HepG2 (cell line): Measurements from ENCODE around the gene CCDC66. TPM values are rescaled to one million over a fixed set of nuclear protein-coding genes. Genes with fewer than 3 reads are reported as not detected.

ENCODE experiments used
- ATAC-seq: fragments of 200-7000 bp; cut with Tn5 transposase; 3 replicates; pipeline ENCODE4 v1.9.1; 2020; ENCODE audit warnings: mild to moderate bottlenecking, moderate library complexity
- BruUV-seq: library from RNA; stranded (reverse); fragments of 400-500 nt; replicated peaks from 2 replicates; lab custom pipeline; 2021; lab: Mats Ljungman, UMichigan
- CTCF ChIA-PET: fragments of 300-600 bp; formaldehyde crosslinking; extraction: SDS; loops from one replicate; lab custom pipeline; 2021; ENCODE audit warnings: low total read pairs, inconsistent platforms, low intra/inter-chr PET ratio; lab: Yijun Ruan, JAX
- POLR2A ChIA-PET: fragments of 350-600 bp; sonication (Branson Sonifier 250); formaldehyde crosslinking; loops from one replicate; lab custom pipeline; 2020; ENCODE audit warnings: antibody characterized with exemption, inconsistent platforms; lab: Yijun Ruan, JAX
- DNase-seq: peaks from one replicate; pipeline ENCODE4 v3.0.0-alpha.2; 2015; ENCODE audit warnings: low spot score
- FAIRE-seq: peaks from 3 replicates; lab custom pipeline; 2011; peaks lifted over from hg19 to GRCh38; lab: Jason Lieb, UNC
- H2AFZ ChIP-seq: one replicate; pipeline ENCODE4 v1.6.1; 2011; ENCODE audit warnings: low read length, inconsistent platforms
- H3K27ac ChIP-seq: fragments of 300-600 bp; 3 replicates; pipeline ENCODE4 v1.8.0; 2011; ENCODE audit warnings: mixed run types, mild to moderate bottlenecking, mixed read lengths, low read length, inconsistent platforms; ENCODE audit not compliant: insufficient read depth; ENCODE audit errors: extremely low read length
- H3K27me3 ChIP-seq, 2 experiments: fragments of 200-600 bp in 1 of 2; 2 replicates in 1 of 2; 3 replicates in 1 of 2; pipeline versions ENCODE4 v1.6.0 to v1.8.0; 2011; ENCODE audit warnings: low read length in 2 of 2, mild to moderate bottlenecking in 2 of 2, moderate library complexity in 2 of 2, inconsistent platforms in 1 of 2; ENCODE audit not compliant: insufficient read depth in 2 of 2, control insufficient read depth in 1 of 2
- H3K36me3 ChIP-seq, 2 experiments: fragments of 200-600 bp in 1 of 2; replicated peaks in 1 of 2; 2 replicates in 1 of 2; 3 replicates in 1 of 2; pipeline versions ENCODE4 v1.5.1 to v1.8.0; 2011; ENCODE audit warnings: low read length in 2 of 2, inconsistent platforms in 1 of 2; ENCODE audit not compliant: insufficient read depth in 2 of 2, control insufficient read depth in 1 of 2
- H3K4me1 ChIP-seq: 2 replicates; pipeline ENCODE4 v1.5.1; 2012; ENCODE audit warnings: low read length, inconsistent platforms; ENCODE audit not compliant: insufficient read depth
- H3K4me2 ChIP-seq: 2 replicates; pipeline ENCODE4 v1.6.0; 2011; ENCODE audit warnings: low read depth, low read length, inconsistent platforms
- H3K4me3 ChIP-seq, 3 experiments: fragments of 200-600 bp in 1 of 3; sonication (generic), shearing (Covaris generic) in 1 of 3; replicated peaks in 1 of 3; 2 replicates each; pipeline ENCODE4 v1.5.1; 2011 to 2016; ENCODE audit warnings: low read length in 3 of 3, inconsistent platforms in 2 of 3, low read depth in 2 of 3, mild to moderate bottlenecking in 2 of 3, control low read depth in 1 of 3, mixed read lengths in 1 of 3; ENCODE audit not compliant: insufficient read depth in 1 of 3
- H3K79me2 ChIP-seq: one replicate; pipeline ENCODE4 v1.6.1; 2011; ENCODE audit warnings: low read length, inconsistent platforms; ENCODE audit not compliant: insufficient read depth
- H3K9ac ChIP-seq: 2 replicates; pipeline ENCODE4 v1.6.0; 2011; ENCODE audit warnings: mild to moderate bottlenecking, low read depth, low read length, inconsistent platforms; ENCODE audit not compliant: insufficient read depth
- H3K9me3 ChIP-seq: 2 replicates; pipeline ENCODE4 v1.5.1; 2012; ENCODE audit warnings: mild to moderate bottlenecking, low read length
- H4K20me1 ChIP-seq: 2 replicates; pipeline ENCODE4 v1.6.0; 2011; ENCODE audit warnings: inconsistent platforms, mild to moderate bottlenecking, low read length, moderate library complexity; ENCODE audit not compliant: insufficient read depth
- CREBL2 ChIP-seq: sonication (generic); formaldehyde crosslinking; IDR thresholded peaks from 2 replicates; pipeline ENCODE4 v1.8.1; 2023; ENCODE audit warnings: missing genetic modification reagents, mild to moderate bottlenecking, borderline replicate concordance
- FOXC1 ChIP-seq: sonication (generic); formaldehyde crosslinking; IDR thresholded peaks from 2 replicates; pipeline ENCODE4 v1.8.0; 2022; ENCODE audit warnings: mild to moderate bottlenecking, missing genetic modification reagents, borderline replicate concordance
- KAT8 ChIP-seq: IDR thresholded peaks from 2 replicates; pipeline ENCODE4 v1.6.1; 2016; ENCODE audit warnings: missing genetic modification reagents, missing compliant biosample characterization
- MTA1 ChIP-seq: sonication (generic); formaldehyde crosslinking; IDR thresholded peaks from 2 replicates; pipeline ENCODE4 v1.4.0; 2020; ENCODE audit warnings: missing genetic modification reagents, mild to moderate bottlenecking, borderline replicate concordance
- REXO4 ChIP-seq: sonication (generic); formaldehyde crosslinking; IDR thresholded peaks from 2 replicates; pipeline ENCODE4 v1.8.0; 2022; ENCODE audit warnings: missing genetic modification reagents, mild to moderate bottlenecking, borderline replicate concordance
- SAFB2 ChIP-seq: sonication (generic); formaldehyde crosslinking; IDR thresholded peaks from 2 replicates; pipeline ENCODE4 v1.5.1; 2020; ENCODE audit warnings: missing genetic modification reagents, low read depth, mild to moderate bottlenecking, borderline replicate concordance
- SYNCRIP ChIP-seq: fragments of 200-400 bp; formaldehyde crosslinking; IDR thresholded peaks from 2 replicates; pipeline ENCODE4 v1.6.1; 2018; ENCODE audit warnings: mild to moderate bottlenecking, low read depth, low read length; ENCODE audit not compliant: insufficient read depth
- TBL1XR1 ChIP-seq: fragments of 150-350 bp; IDR thresholded peaks from 2 replicates; pipeline ENCODE4 v1.6.1; 2014; ENCODE audit warnings: borderline replicate concordance, low read length; ENCODE audit not compliant: partially characterized antibody
- TSC22D2 ChIP-seq: sonication (generic); formaldehyde crosslinking; IDR thresholded peaks from 2 replicates; pipeline ENCODE4 v1.5.1; 2020; ENCODE audit warnings: missing genetic modification reagents, mild to moderate bottlenecking, borderline replicate concordance
- ZBTB2 ChIP-seq: sonication (generic); formaldehyde crosslinking; IDR thresholded peaks from 2 replicates; pipeline ENCODE4 v1.8.0; 2022; ENCODE audit warnings: low read depth, missing genetic modification reagents
- ZNF446 ChIP-seq: sonication (generic); formaldehyde crosslinking; IDR thresholded peaks from 2 replicates; pipeline ENCODE4 v1.5.0; 2020; ENCODE audit warnings: mild to moderate bottlenecking, missing genetic modification reagents
- ZNF512 ChIP-seq: sonication (generic); formaldehyde crosslinking; IDR thresholded peaks from 2 replicates; pipeline ENCODE4 v1.4.0; 2020; ENCODE audit warnings: mild to moderate bottlenecking, missing genetic modification reagents
- ZNF597 ChIP-seq: sonication (generic); formaldehyde crosslinking; IDR thresholded peaks from 2 replicates; pipeline ENCODE4 v1.5.0; 2020; ENCODE audit warnings: missing genetic modification reagents
- ZNF614 ChIP-seq: IDR thresholded peaks from 2 replicates; pipeline ENCODE4 v1.6.1; 2018; ENCODE audit warnings: missing biosample characterization, missing genetic modification reagents, inconsistent platforms, borderline replicate concordance
- ZNF720 ChIP-seq: sonication (generic); formaldehyde crosslinking; IDR thresholded peaks from 2 replicates; pipeline ENCODE4 v1.4.0; 2020; ENCODE audit warnings: missing genetic modification reagents
- WGBS: methylation state at CpG from one replicate; pipeline ENCODE4 v1.1.6; 2017; ENCODE audit warnings: low lambda C conversion rate; 5-methylcytosine and 5-hydroxymethylcytosine counted together
- in situ Hi-C: cut with HindIII; loops from 2 replicates; pipeline ENCODE4 v1.10.0; 2017; ENCODE audit warnings: low pct_unique_long_range_greater_than_20kb; ENCODE audit not compliant: extremely low pct_ligation_motif_present
- intact Hi-C: fragments of 100-400 bp; cut with micrococcal nuclease; formaldehyde crosslinking; loops from one replicate; pipeline ENCODE4 v1.10.0; 2022; ENCODE audit not compliant: unreplicated experiment
- polyA plus RNA-seq, 8 experiments: library from polyadenylated mRNA; depleted of rRNA in 3 of 8; stranded (reverse) in 7 of 8; unstranded in 1 of 8; fragments of >200 nt; fragmentation: Illumina TruSeq in 4 of 8; extraction: Trizol in 4 of 8; gene quantifications; 2 replicates each; pipeline versions ENCODE4 v1.2.1 to v1.2.3, GENCODE V29; 2011 to 2016; ENCODE audit warnings: low read depth in 4 of 8, missing spikeins in 1 of 8, mixed read lengths in 1 of 8; ENCODE audit not compliant: insufficient read depth in 1 of 8
- total RNA-seq, 5 experiments: library from RNA; depleted of rRNA; stranded (reverse); fragments of >200 nt; fragmentation: Illumina TruSeq; extraction: Trizol; gene quantifications; 2 replicates each; pipeline ENCODE4 v1.2.3, GENCODE V29; 2016; ENCODE audit warnings: low read depth in 1 of 5
- TF ChIP-seq, protein P1 (sequence below), 2 experiments: sonication (generic) in 1 of 2; formaldehyde crosslinking in 1 of 2; IDR thresholded peaks; 2 replicates each; pipeline versions ENCODE4 v1.5.1 to v1.6.1; 2011 to 2020; ENCODE audit warnings: borderline replicate concordance in 1 of 2, low read depth in 1 of 2, low read length in 1 of 2, mild to moderate bottlenecking in 1 of 2, missing genetic modification reagents in 1 of 2, moderate library complexity in 1 of 2
- TF ChIP-seq, protein P2 (sequence below): sonication (generic); formaldehyde crosslinking; conservative IDR thresholded peaks from 2 replicates; pipeline ENCODE4 v1.4.0; 2020; ENCODE audit warnings: missing genetic modification reagents

CCDC66 gene
- total and polyA plus RNA-seq, 2 of the 13 experiments (the other 11 are each of a cell fraction or from before 2014, with no cell fraction given) = 8.4 to 19.9 TPM

- no peak overlapping the region for H3K4me3 ChIP-seq
- H3K27me3 ChIP-seq = no peaks in the 10 kb centered on the region
- no peaks in the 10 kb centered on the region for H4K20me1 ChIP-seq
- no peak overlapping the region for H3K27ac ChIP-seq
- no TSS peak for BruUV-seq
- ChIA-PET POLR2A (no interaction called here), CTCF (no interaction called here)
- FAIRE-seq (no peak), DNase-seq (no peak), ATAC-seq (no peak)
- TF ChIP-seq SAFB2 (CRISPR knock-in tag) (no peak), ZNF512 (CRISPR knock-in tag) (no peak), ZNF446 (CRISPR knock-in tag) (no peak), TBL1XR1 (no peak), ZNF720 (CRISPR knock-in tag) (no peak), FOXC1 (CRISPR knock-in tag) (no peak), MTA1 (CRISPR knock-in tag) (no peak), CREBL2 (CRISPR knock-in tag) (no peak), SYNCRIP (no peak), ZBTB2 (CRISPR knock-in tag) (no peak), ZNF614 (CRISPR knock-in tag) (no peak), KAT8 (CRISPR knock-in tag) (no peak), ZNF597 (CRISPR knock-in tag) (no peak), TSC22D2 (no peak), REXO4 (CRISPR knock-in tag) (no peak)
- TF ChIP-seq, protein P1, sequence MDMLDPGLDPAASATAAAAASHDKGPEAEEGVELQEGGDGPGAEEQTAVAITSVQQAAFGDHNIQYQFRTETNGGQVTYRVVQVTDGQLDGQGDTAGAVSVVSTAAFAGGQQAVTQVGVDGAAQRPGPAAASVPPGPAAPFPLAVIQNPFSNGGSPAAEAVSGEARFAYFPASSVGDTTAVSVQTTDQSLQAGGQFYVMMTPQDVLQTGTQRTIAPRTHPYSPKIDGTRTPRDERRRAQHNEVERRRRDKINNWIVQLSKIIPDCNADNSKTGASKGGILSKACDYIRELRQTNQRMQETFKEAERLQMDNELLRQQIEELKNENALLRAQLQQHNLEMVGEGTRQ (IDR thresholded peaks at IDR 0.05; ENCODE audit: low read depth, low read length) = no peak
- TF ChIP-seq, protein P1 (CRISPR knock-in tag; IDR thresholded peaks at IDR 0.05; ENCODE audit: borderline replicate concordance) = no peak
- TF ChIP-seq, protein P2, sequence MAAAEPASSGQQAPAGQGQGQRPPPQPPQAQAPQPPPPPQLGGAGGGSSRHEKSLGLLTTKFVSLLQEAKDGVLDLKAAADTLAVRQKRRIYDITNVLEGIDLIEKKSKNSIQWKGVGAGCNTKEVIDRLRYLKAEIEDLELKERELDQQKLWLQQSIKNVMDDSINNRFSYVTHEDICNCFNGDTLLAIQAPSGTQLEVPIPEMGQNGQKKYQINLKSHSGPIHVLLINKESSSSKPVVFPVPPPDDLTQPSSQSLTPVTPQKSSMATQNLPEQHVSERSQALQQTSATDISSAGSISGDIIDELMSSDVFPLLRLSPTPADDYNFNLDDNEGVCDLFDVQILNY (CRISPR knock-in tag) = no peak
- H3K36me3 ChIP-seq = peaks cover 18 to 55% of the 10 kb centered on the region in 2 experiments
- H3K4me2 ChIP-seq = no peak overlapping the region
- WGBS = 96% methylated on average over 1 of the region's 1 CpG
- H3K9ac ChIP-seq = no peak overlapping the region
- H3K4me1 ChIP-seq = no peaks in the 10 kb centered on the region
- in situ Hi-C loops = no loop called here
- H2AFZ ChIP-seq = no peak overlapping the region
- no peaks in the 10 kb centered on the region for H3K9me3 ChIP-seq
- intact Hi-C loops = no loop called here
- H3K79me2 ChIP-seq = no peaks in the 10 kb centered on the region
Measured at GRCh38 chr3:56655709-56656108, 98.7 kb downstream of the CCDC66 start.
